GM18861 (cell line): ENCODE measurements around the gene CYP4Z1.
"Not testable (repeated sequence)": the region's sequence is repeated elsewhere in the genome, so short reads cannot be mapped to it uniquely, and the experiment has no call there.

Source experiments
- ATAC-seq: cut with Tn5 transposase; IDR thresholded peaks from one replicate; pipeline ENCODE4 v1.9.1; 2021; ENCODE audit not compliant: unreplicated experiment

CYP4Z1 gene

DNA sequence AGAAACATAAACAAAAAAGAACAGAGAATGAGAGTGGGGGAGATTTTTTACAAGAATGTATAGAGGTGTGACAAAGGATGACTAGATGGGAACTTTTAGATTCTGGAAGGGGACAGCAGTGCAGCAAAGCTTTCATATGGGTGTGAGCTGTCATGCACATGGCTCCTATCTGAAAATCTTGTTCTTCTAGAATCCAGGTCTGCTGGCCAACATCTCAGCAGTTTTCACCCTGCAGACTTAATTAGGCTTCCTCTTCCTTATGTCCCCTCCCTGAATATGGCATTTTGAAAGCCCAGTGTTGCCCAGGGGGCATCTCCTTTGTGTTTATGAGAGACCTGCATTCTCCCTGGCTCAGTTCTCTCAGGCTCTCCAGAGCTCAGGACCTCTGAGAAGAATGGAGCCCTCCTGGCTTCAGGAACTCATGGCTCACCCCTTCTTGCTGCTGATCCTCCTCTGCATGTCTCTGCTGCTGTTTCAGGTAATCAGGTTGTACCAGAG is at the start of gene CYP4Z1:
Gene CYP4Z1 (plus strand): TSS at position 135 of the 498 bp plus-strand sequence. CDS start 260 bp downstream, at position 395.
- no peak for ATAC-seq

- no peak for ATAC-seq
These were observed 46.0 kb upstream of the CYP4Z1 start for GRCh38 chr1:47021070-47021469.

DNA sequence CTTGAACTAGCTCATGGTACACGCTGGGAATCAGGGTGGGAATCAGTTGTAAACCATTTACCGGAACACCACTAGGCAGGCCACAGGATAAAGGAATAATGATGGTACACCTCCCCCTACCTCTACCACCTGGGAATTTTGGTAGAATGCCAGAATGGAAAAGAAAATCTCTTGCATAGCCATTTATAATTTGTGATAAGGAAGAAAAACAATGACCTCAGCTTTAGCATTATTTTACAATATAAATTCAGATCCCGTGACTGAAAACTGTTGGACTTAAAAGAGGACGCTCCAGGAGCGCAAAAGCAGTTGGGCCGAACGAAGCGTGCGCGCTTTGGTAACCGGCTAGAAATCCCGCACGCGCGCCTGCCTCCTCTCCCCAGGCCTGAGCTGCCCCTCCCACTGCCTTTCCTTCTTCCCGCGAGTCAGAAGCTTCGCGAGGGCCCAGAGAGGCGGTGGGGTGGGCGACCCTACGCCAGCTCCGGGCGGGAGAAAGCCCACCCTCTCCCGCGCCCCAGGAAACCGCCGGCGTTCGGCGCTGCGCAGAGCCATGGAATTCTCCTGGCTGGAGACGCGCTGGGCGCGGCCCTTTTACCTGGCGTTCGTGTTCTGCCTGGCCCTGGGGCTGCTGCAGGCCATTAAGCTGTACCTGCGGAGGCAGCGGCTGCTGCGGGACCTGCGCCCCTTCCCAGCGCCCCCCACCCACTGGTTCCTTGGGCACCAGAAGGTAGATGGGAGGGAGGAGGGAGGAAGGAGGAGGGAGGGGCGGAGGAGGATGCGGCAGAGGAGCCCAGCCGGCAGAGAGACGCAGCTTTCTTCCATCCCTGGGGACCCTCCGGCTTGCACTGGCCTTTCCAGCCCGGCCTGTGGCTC is 43.5 kb upstream of the CYP4Z1 start, which contains the start of gene CYP4X1:
Gene CYP4X1 (plus strand): TSS at position 402 of the 873 bp plus-strand sequence. CDS start 149 bp downstream, at position 551.
- ATAC-seq, result no peak

- no peak for ATAC-seq
These were observed 42.8 kb upstream of the CYP4Z1 start for GRCh38 chr1:47024141-47024801.

GRCh38 chr1:47030170-47030805 is 36.7 kb upstream of the CYP4Z1 start:
- no peak for ATAC-seq

DNA sequence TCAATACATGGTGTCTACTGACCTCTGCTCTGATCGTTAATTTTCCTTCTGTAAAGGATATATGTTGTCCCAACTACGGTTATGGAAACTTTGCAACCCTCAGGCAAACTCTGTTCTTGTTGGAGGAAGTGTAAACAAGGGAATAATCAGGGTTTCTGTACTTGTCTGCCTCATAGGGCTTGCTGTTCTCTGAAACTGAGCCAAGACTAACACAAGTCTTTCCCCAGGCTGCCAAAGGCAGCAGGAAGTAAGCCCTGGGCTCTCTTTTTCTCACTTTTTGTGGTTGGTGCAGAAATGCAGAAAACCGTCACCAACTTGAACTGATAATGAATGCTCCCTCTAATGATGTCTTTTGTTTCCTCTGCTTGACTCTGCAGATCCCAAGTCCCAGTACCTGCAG is 36.0 kb upstream of the CYP4Z1 start:
- ATAC-seq, result no peak

DNA sequence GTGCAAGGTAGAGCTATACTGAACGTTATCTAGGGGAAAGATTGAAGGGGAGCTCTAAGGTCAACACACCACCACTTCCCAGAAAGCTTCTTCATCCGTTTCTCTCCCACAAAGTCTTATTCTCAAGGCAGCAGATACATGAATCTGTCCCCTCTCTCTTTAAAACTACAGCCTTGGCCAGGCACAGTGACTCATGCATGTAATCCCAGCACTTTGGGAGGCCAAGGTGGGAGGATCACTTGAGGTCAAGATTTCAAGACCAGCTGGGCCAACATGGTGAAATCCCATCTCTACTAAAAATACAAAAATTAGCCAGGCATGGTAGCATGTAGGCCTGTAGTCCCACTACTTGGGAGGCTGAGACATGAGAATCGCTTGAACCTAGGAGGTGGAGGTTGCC is 35.4 kb upstream of the CYP4Z1 start:
- ATAC-seq, result no peak

DNA sequence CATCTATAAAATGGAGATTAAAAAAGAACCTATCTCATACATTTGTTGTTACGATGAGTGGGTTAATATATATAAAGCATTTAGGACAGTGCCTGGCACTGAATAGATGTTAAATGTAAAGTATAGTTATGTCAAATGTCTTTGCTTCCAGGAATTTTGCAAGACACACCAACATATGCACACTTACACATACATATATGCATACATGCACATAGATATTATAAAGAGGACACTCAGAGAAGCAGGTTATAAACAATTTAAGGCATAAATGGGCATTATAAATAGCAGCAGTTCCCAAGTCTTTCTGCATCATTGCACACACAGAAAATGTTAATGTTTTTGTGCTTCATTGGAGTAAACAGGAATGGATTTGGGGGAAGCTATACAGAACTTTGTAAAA is 30.3 kb upstream of the CYP4Z1 start:
- ATAC-seq, result no peak

GRCh38 chr1:47059376-47059775 is 7.7 kb upstream of the CYP4Z1 start:
- ATAC-seq, result no peak

GRCh38 chr1:47069080-47069479 is 2.0 kb downstream of the CYP4Z1 start:
- not testable (repeated sequence) for ATAC-seq

GRCh38 chr1:47069509-47069908 is 2.5 kb downstream of the CYP4Z1 start:
- ATAC-seq, result not testable (repeated sequence)

DNA sequence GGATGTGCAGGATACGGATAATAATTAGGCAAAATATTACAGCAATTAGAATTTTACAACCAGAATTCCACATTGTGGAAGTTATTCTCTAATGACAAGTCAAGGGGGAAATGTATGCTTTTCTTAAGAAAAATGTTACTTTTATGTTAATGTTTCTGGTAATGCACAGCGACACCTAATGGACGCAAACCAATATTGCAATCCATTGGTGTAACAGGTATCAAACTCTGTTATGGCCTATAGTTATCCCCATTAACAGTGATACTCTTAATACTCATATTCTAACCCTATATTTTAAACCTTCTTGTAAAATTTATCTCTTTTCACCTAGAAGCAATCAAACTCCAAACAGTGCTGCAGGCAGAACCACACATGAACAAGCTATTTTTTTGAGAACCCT is 22.3 kb downstream of the CYP4Z1 start:
- ATAC-seq, result not testable (repeated sequence)

DNA sequence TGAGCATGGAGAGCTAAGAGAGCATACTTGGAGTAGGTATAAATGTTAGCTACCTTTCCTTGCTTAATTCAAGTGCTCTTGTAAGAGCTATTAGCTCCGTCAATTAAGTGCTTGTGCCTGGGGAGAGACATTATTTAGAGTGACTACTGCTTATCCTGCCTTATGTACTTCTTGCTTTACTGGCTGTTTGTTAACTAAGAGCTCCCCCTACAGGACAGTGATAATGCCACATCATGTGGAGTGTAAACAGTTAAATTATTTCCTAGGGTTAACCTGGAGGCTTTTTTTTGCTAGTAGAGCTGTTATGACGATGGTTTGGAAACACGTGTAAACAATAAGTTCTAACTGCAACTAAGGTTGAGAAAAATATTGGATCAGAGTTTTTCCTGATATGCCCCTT is 24.4 kb downstream of the CYP4Z1 start:
- not testable (repeated sequence) for ATAC-seq

GRCh38 chr1:47104816-47105215 is 37.8 kb downstream of the CYP4Z1 start:
- no peak for ATAC-seq

DNA sequence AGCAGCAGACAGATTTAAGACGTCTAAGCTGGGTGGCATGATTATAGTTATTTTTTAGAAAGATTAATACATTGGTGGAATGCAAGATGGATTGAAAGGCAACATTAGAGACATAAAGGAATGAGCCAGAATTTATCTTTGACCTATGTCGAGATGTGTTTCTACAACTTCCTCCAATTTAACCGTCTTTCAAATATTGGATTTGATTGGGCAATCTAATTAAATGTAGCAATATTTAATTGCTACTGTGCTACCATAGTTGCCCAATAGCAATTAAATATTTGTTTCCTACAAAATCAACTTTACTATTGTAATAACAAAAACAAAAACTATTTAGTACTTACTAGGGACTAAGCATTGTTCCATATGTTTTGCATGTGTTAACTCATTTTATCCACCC is 39.8 kb downstream of the CYP4Z1 start:
- no peak for ATAC-seq

- not testable (repeated sequence) for ATAC-seq
These were observed 41.0 kb downstream of the CYP4Z1 start for GRCh38 chr1:47107851-47108574.

DNA sequence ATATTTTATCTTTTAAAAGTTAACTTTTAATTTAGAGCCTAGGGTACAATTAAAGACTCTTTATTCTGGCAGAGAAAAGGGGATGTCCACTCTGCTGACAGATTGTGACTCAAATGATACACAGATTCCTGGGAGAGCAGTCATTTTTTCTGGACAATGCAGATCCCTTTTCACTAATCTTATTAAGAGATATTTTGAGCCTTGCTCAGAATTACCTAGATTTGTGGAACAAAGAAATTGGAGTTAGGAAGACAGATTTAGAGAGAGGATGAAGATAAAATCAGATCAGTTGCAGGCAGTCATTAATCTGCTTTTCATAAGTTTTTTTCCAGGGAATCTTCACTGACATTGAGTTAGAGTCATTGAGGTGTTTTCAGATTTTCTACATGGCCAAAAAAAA is 42.5 kb downstream of the CYP4Z1 start:
- not testable (repeated sequence) for ATAC-seq

GRCh38 chr1:47113178-47113577 is 46.1 kb downstream of the CYP4Z1 start:
- no peak for ATAC-seq

DNA sequence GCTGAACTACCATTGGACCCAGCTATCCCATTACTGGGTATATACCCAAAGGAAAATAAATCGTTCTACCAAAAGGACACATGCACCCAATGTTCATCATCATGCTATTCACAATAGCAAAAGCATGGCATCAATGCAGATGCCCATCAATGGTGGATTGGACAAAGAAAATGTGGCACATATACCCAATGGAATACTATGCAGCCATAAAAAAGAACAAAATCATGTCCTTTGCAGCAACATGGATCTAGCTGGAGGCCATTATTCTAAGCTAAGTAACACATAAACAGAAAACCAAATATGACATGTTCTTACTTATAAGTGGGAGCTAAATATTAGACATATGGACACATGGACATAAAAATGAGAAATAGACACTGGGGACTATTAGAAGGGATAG is 54.0 kb downstream of the CYP4Z1 start:
- not testable (repeated sequence) for ATAC-seq

DNA sequence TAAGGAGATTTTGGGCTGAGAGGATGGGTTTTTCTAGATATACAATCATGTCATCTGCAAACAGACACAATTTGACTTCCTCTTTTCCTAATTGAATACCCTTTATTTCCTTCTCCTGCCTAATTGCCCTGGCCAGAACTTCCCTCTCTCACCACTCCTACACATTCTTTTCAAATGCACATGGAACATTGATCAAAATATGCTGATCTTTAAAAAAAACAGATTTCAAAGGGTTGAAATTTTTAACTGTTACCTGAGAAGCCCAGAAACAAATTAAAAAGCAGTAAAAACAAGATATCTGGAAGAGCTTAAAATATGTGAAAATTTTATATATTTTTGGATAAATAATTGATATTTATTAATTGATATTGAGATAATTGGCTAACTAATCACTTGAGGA is 57.8 kb downstream of the CYP4Z1 start:
- ATAC-seq, result not testable (repeated sequence)

DNA sequence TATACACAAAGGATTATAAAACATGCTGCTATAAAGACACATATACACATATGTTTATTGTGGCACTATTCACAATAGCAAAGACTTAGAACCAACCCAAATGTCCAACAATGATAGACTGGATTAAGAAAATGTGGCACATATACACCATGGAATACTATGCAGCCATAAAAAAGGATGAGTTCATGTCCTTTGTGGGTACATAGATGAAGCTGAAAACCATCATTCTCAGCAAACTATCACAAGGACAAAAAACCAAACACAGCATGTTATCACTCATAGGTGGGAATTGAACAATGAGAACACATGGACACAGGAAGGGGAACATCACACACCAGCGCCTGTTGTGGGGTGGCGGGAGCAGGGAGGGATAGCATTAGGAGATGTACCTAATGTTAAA is 60.0 kb downstream of the CYP4Z1 start:
- ATAC-seq, result not testable (repeated sequence)
